Stimulated activated CD4-positive, alpha-beta T cell treated with anti-CD3 and anti-CD28 coated beads, TNF-alpha, amount 100 ng/mL, for 4 hours (primary cell): ENCODE data around the gene SCUBE3.

Experiments used
- DNase-seq, 3 experiments: peaks; one replicate each; pipeline ENCODE4 v3.0.0-alpha.2; 2020; ENCODE audit warnings: low read depth in 3 of 3

SCUBE3 gene

GRCh38 chr6:35300848-35301247, 87.1 kb downstream of the SCUBE3 start:
- no peak for DNase-seq
